ENCODE results near the gene LOXHD1.

- TF ChIP-seq, protein P1, sequence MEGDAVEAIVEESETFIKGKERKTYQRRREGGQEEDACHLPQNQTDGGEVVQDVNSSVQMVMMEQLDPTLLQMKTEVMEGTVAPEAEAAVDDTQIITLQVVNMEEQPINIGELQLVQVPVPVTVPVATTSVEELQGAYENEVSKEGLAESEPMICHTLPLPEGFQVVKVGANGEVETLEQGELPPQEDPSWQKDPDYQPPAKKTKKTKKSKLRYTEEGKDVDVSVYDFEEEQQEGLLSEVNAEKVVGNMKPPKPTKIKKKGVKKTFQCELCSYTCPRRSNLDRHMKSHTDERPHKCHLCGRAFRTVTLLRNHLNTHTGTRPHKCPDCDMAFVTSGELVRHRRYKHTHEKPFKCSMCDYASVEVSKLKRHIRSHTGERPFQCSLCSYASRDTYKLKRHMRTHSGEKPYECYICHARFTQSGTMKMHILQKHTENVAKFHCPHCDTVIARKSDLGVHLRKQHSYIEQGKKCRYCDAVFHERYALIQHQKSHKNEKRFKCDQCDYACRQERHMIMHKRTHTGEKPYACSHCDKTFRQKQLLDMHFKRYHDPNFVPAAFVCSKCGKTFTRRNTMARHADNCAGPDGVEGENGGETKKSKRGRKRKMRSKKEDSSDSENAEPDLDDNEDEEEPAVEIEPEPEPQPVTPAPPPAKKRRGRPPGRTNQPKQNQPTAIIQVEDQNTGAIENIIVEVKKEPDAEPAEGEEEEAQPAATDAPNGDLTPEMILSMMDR (IDR thresholded peaks at IDR 0.05) = no peak
- TF ChIP-seq POLR2A (IDR thresholded peaks at IDR 0.05) = no peak
- TF ChIP-seq POLR2AphosphoS5 (IDR thresholded peaks at IDR 0.05) = no peak
These were observed 14.5 kb downstream of the LOXHD1 start for GRCh38 chr18:46642561-46642960.
